Measurements from ENCODE around the gene PRKCQ.

PRKCQ gene

DNA sequence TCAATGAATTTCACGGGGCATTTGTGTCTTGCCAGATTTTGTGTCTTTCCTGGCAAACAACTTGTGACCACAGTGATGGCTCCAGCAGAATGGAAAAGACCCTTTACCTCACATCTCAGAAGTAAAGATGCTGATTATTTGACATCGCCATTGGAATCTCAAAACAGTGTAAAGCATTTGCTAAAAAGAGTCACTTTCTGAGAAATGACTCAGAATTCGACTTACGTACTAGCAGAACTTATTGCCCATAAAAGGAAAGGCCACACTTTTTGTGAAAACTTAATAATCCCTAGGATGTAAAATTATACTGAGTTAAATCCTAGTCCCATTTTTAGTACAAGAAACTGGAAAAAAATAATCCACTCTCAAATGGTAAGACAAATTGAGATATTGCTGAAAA, 35.9 kb upstream of the PRKCQ start:
- TF ChIP-seq, protein P1, sequence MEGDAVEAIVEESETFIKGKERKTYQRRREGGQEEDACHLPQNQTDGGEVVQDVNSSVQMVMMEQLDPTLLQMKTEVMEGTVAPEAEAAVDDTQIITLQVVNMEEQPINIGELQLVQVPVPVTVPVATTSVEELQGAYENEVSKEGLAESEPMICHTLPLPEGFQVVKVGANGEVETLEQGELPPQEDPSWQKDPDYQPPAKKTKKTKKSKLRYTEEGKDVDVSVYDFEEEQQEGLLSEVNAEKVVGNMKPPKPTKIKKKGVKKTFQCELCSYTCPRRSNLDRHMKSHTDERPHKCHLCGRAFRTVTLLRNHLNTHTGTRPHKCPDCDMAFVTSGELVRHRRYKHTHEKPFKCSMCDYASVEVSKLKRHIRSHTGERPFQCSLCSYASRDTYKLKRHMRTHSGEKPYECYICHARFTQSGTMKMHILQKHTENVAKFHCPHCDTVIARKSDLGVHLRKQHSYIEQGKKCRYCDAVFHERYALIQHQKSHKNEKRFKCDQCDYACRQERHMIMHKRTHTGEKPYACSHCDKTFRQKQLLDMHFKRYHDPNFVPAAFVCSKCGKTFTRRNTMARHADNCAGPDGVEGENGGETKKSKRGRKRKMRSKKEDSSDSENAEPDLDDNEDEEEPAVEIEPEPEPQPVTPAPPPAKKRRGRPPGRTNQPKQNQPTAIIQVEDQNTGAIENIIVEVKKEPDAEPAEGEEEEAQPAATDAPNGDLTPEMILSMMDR (IDR thresholded peaks at IDR 0.05) = no peak

DNA sequence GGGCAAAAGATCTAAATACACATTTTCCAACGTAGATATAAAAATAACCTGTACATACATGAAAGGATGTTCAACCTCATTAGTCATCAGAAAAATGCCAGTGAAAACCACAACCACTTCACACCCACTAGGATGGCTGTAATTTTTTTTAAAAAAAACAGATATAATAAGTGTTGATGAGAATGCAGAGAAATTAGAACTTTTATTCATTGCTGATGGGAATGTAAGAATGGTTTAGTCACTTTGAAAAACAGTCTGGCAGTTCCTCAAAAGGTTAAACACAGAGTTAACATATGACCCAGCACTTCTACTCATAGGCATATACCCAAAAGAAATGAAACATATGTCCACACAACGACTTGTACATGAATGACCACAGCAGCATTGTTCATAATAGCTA, 32.3 kb upstream of the PRKCQ start:
- TF ChIP-seq, protein P1 (IDR thresholded peaks at IDR 0.05) = no peak

DNA sequence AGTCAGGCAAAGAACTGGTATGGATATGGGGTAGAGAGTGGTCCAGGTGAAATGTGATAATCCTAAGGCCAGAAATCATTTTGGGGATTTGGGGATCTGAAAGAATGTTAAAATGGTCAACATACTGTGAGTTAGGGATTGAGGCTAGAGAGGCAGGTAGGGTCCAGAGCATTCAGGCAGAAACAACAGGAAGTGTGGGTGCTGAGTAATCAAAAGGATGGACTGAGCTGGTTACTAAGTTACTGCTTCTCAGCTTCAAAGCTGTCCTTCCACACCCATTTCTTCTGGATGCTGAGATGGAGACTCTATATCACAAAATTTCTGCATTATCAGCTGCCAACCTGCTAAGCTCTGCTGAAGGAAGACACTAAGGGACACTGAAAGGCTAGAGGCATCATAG, 30.6 kb upstream of the PRKCQ start:
- TF ChIP-seq, protein P1 (IDR thresholded peaks at IDR 0.05) = no peak

DNA sequence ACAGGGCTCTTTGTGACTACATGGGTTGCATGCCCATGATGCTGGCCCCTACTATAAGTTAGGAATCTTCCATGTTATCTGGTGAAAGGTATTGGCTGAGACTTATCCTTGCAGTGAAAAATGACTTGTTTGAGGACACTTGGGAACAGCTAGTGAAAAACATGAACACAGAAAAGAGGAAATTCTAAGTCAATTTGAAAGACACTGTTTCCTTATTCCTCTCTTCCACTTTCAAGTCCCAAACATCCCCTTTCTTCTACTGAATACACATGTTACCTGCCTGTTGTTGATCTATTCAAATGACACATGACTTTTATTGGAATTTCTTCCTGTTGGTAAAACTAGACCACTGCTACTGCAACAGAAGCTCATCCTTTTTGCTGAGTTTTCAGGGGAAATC, 29.5 kb upstream of the PRKCQ start:
- TF ChIP-seq, protein P1 (IDR thresholded peaks at IDR 0.05) = no peak

DNA sequence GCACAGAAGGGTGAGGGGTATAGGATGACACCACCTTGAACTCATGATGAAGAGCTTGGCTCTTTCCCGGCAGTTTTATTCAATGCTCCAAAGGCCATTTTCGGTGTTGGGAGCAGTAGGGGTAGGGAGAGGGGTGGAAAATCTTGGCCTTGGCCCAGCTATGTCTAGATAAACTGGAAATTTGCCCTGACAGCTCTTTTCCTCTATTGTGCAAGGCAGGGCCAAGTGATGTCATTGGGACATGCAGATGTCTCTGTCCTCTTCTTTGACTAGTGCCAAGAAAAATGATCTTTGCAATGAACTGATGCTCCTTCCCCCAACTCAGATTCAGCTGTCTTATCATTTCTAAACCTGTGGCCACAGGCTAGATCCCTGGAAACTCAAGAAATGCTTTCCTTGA, 27.7 kb upstream of the PRKCQ start:
- TF ChIP-seq, protein P1 (IDR thresholded peaks at IDR 0.05) = no peak

DNA sequence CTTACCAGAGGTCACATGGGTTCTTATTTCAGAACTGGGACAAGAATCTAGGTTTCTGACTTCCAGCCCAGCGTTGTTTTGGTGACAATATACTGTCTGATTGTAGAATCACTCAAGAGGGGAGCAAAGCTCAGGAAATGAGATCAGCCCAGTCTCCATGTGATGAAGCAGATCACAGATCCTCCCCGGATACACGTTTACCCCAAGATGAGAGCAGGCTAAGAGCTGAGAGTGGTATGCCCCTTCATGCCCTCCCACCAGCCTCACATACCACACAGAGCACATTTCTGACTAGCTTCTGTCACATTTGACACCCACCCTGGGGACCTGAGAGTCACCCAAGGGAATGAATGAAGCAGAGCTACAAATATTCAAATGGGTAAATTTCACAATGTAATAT, 27.1 kb upstream of the PRKCQ start:
- TF ChIP-seq, protein P1 (IDR thresholded peaks at IDR 0.05) = no peak

DNA sequence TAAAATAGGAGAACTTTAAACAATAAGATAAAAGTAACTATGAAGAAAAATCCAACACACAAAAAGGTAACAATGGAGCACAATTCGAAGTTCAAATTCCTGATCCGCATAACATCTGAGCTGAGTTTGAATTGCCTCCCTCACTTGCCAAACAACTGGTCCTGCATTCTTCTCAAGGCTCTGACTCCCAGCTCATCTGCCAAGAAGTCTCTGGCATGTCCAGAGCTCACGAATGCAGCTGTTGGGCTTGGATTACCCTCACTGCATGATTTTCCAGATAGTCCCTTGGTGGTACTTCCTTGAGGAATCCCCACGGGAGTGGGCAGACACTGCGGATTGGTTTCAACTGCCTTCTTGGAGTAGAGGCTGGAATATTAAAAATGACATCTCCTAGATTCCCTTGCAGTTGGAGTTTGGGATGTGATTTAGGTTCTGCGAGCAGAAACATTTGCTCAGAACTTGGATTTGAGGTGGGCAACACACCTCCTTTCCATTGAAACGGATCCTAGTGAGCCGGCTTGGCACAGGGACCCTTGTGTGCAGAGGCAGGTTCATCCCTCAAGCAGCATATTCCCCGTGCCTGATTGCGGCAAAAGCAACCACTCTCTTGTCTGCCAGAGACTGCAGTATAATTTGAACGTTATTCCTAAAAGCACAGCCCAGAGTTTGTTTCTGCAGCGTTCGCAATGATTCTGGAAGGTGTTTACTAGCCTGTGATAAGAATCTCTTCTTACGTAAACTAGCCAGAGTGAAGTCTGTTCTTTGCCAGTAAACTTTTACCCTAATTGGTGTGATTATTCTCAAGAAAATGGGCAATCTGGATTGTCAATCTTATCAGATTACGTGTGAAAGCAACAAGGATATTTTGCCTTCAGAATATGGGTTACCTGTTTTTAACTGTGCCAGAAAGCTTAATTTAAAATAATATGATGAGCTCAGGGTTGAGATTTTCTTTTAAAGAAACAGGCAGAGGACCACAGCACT, 23.4 kb upstream of the PRKCQ start:
- TF ChIP-seq, protein P1 (IDR thresholded peaks at IDR 0.05) = no peak
